WTC11 (cell line): ENCODE data around the gene PLAC8.

Experiments
- CREB1 ChIP-seq: sonication (generic); formaldehyde crosslinking; IDR thresholded peaks from 2 replicates; pipeline ENCODE4 v1.8.0; 2023; ENCODE audit warnings: mild to moderate bottlenecking, missing genetic modification reagents
- NFYB ChIP-seq: sonication (generic); formaldehyde crosslinking; conservative IDR thresholded peaks from 2 replicates; pipeline ENCODE4 v1.8.0; 2022; ENCODE audit warnings: low read depth, missing genetic modification reagents
- TCF7 ChIP-seq: sonication (generic); formaldehyde crosslinking; IDR thresholded peaks from 2 replicates; pipeline ENCODE4 v1.8.0; 2022; ENCODE audit warnings: mild to moderate bottlenecking, low read depth, missing genetic modification reagents, moderate library complexity
- TF ChIP-seq, protein P1 (sequence below): fragments of 200-600 bp; IDR thresholded peaks from 2 replicates; pipeline ENCODE4 v1.8.0; 2022; ENCODE audit warnings: antibody characterized with exemption

DNA sequence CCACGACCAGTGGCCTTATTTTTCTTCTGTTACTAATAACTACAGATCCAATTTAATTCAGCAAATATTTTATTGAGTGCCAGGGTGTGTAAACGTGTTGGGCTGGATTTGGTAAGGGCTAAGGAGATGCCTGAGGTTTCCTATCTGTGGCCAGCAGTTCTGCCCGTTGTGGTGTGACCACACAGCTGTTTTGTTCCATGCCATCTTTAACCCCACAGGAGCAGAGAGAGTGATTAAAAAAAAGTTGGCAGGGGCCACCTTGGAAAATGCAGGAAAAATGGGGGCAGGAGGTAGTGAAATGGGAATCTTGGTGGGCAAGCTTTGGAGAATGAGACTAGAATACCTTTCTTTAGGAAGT is 1.1 kb downstream of the PLAC8 start:
- TF ChIP-seq TCF7 (CRISPR knock-in tag) = no peak
- TF ChIP-seq, protein P1, sequence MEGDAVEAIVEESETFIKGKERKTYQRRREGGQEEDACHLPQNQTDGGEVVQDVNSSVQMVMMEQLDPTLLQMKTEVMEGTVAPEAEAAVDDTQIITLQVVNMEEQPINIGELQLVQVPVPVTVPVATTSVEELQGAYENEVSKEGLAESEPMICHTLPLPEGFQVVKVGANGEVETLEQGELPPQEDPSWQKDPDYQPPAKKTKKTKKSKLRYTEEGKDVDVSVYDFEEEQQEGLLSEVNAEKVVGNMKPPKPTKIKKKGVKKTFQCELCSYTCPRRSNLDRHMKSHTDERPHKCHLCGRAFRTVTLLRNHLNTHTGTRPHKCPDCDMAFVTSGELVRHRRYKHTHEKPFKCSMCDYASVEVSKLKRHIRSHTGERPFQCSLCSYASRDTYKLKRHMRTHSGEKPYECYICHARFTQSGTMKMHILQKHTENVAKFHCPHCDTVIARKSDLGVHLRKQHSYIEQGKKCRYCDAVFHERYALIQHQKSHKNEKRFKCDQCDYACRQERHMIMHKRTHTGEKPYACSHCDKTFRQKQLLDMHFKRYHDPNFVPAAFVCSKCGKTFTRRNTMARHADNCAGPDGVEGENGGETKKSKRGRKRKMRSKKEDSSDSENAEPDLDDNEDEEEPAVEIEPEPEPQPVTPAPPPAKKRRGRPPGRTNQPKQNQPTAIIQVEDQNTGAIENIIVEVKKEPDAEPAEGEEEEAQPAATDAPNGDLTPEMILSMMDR = no peak
- no peak for TF ChIP-seq NFYB
- TF ChIP-seq CREB1 (CRISPR knock-in tag) = no peak
